ENCODE results near the gene BIRC6. TPM values are rescaled to one million over a fixed set of nuclear protein-coding genes. Genes with fewer than 3 reads are reported as not detected.

BIRC6 gene
- total and polyA plus RNA-seq, 2 of the 8 experiments (the other 6 are each of a cell fraction or from before 2014, with no cell fraction given), result 32.5 to 69.5 TPM

GRCh38 chr2:32633040-32633439 is 276.2 kb downstream of the BIRC6 start:
- no peak overlapping the region for H4K5ac ChIP-seq (ENCODE audit: insufficient read length, low read depth, low read length)
- H4K20me1 ChIP-seq (replicated peaks in 1 of 2; ENCODE audit: control insufficient read depth in 1 of 2, insufficient read depth in 2 of 2, low read length in 2 of 2), result no peaks in the 10 kb centered on the region
- H3K27ac ChIP-seq (ENCODE audit: low read depth, low read length), result no peak overlapping the region
- H3K27me3 ChIP-seq (replicated peaks in 1 of 4; ENCODE audit: control insufficient read depth in 3 of 4, extremely low read depth in 1 of 4, insufficient read depth in 3 of 4, low read length in 3 of 4), result no peaks in the 10 kb centered on the region
- no peak overlapping the region for H2BK20ac ChIP-seq (ENCODE audit: low read length)
- no peak overlapping the region for H3K56ac ChIP-seq (replicated peaks; ENCODE audit: insufficient read length, low read depth, low read length)
- H3K79me1 ChIP-seq (ENCODE audit: low read depth, low read length), result no peaks in the 10 kb centered on the region
- no peak overlapping the region for H3K4me2 ChIP-seq (ENCODE audit: insufficient read depth in 1 of 2, low read depth in 2 of 2, low read length in 2 of 2)
- peaks cover 4% of the 10 kb centered on the region; the same call in 1 of the 2 replicates for H3K23me2 ChIP-seq (ENCODE audit: low read depth, low read length)
- no peak overlapping the region for H3K9ac ChIP-seq (replicated peaks in 1 of 4; ENCODE audit: extremely low read depth in 1 of 4, low read depth in 3 of 4, low read length in 3 of 4)
- H3K18ac ChIP-seq (ENCODE audit: extremely low read depth, low read length), result no peak overlapping the region
- peaks cover 0 to 4% of the 10 kb centered on the region in 2 experiments; a peak in 1 of 4 replicates for H3K79me2 ChIP-seq (ENCODE audit: control insufficient read depth in 1 of 2, insufficient read depth in 2 of 2, low read length in 2 of 2)
- FAIRE-seq, result no peak
- no peak overlapping the region for H3K4ac ChIP-seq (replicated peaks; ENCODE audit: insufficient read length, low read depth, low read length)
- no peaks in the 10 kb centered on the region for H3K4me1 ChIP-seq (replicated peaks in 1 of 4; ENCODE audit: control insufficient read depth in 3 of 4, insufficient read depth in 4 of 4, low read length in 3 of 4)
- no peak overlapping the region for H2BK15ac ChIP-seq (ENCODE audit: low read length)
- ChIA-PET CTCF (ENCODE audit: partially characterized antibody) (interaction anchor here (1.2 to 1.6 kb wide), 2 partner anchors 14 to 52 kb away, joined by 4 to 6 read pairs; no protein-coding TSS in a partner anchor), POLR2A (ENCODE audit: partially characterized antibody) (no interaction called here)
- H3K14ac ChIP-seq (ENCODE audit: insufficient read length), result no peak overlapping the region
- no peak for DNase-seq (ENCODE audit: low read depth in 1 of 2, low spot score in 2 of 2)
- H3K23ac ChIP-seq (ENCODE audit: insufficient read length), result no peak overlapping the region
- WGBS, 2 experiments (ENCODE audit: extremely low coverage in 1 of 2, insufficient coverage in 1 of 2, insufficient read length in 1 of 2, insufficient replicate concordance in 2 of 2, low coverage in 1 of 2, low lambda C conversion rate in 2 of 2, missing lambda C conversion rate in 1 of 2), result 90% methylated on average over 3 of the region's 3 CpGs; no CpG with 5 or more reads in 1 of the 2 experiments
- no peak overlapping the region for H2BK5ac ChIP-seq (ENCODE audit: low read depth, low read length)
- H3K4me3 ChIP-seq (ENCODE audit: extremely low read depth in 1 of 4, insufficient read depth in 2 of 4, low read depth in 3 of 4, low read length in 4 of 4), result no peak overlapping the region
- H3K36me3 ChIP-seq (ENCODE audit: control insufficient read depth in 2 of 4, insufficient read depth in 4 of 4, low read length in 3 of 4), result peaks cover 0 to 15% (median 0%) of the 10 kb centered on the region in 4 experiments; a peak in 3 of 8 replicates
- no peak overlapping the region for H2BK120ac ChIP-seq (replicated peaks; ENCODE audit: low read depth, low read length)
- H4K91ac ChIP-seq (replicated peaks; ENCODE audit: insufficient read length, low read length), result no peak overlapping the region
- H2AFZ ChIP-seq (ENCODE audit: low read length), result no peak overlapping the region
- no peak overlapping the region for H4K8ac ChIP-seq (ENCODE audit: extremely low read depth, insufficient read depth, low read length)
- no peak overlapping the region for H2AK5ac ChIP-seq (ENCODE audit: low read depth, low read length)
- no peak overlapping the region for H2BK12ac ChIP-seq (ENCODE audit: low read depth, low read length)
- no peaks in the 10 kb centered on the region for H3K9me3 ChIP-seq (ENCODE audit: insufficient read depth in 2 of 2, low read depth in 1 of 2, low read length in 1 of 2)
- TF ChIP-seq HDAC6 (IDR thresholded peaks at IDR 0.05; ENCODE audit: low read depth, low read length) (no peak), SP4 (IDR thresholded peaks at IDR 0.05; ENCODE audit: low read length) (no peak), RNF2 (IDR thresholded peaks at IDR 0.05; ENCODE audit: borderline replicate concordance, low read depth, low read length, missing control alignments, poor library complexity, severe bottlenecking) (no peak)

Data from H1 (cell line).